Muscle layer of duodenum (tissue), 2 donors: ENCODE results near the gene OGT.

Source experiments
- H3K27ac ChIP-seq: one replicate; pipeline ENCODE4 v1.7.0; 2013; ENCODE audit warnings: mild to moderate bottlenecking, low read length
- H3K27me3 ChIP-seq: one replicate; pipeline ENCODE4 v1.7.0; 2013; ENCODE audit warnings: low read depth, mild to moderate bottlenecking, control low read depth, low read length
- H3K36me3 ChIP-seq, 2 donors: one replicate each; pipeline ENCODE4 v1.7.0; 2013; ENCODE audit warnings: low read length in 2 of 2, control low read depth in 1 of 2, mild to moderate bottlenecking in 1 of 2; ENCODE audit not compliant: insufficient read depth in 2 of 2, control insufficient read depth in 1 of 2
- H3K4me1 ChIP-seq, 2 donors: one replicate each; pipeline ENCODE4 v1.7.0; 2013; ENCODE audit warnings: low read length in 2 of 2, mild to moderate bottlenecking in 2 of 2, control low read depth in 1 of 2, moderate library complexity in 1 of 2; ENCODE audit not compliant: insufficient read depth in 2 of 2, control insufficient read depth in 1 of 2
- H3K4me3 ChIP-seq, 2 donors: one replicate each; pipeline ENCODE4 v1.7.0; 2013; ENCODE audit warnings: low read length in 2 of 2, low read depth in 1 of 2, mild to moderate bottlenecking in 1 of 2
- H3K9me3 ChIP-seq, 2 donors: one replicate each; pipeline ENCODE4 v1.7.0; 2013; ENCODE audit warnings: low read length in 2 of 2, control low read depth in 1 of 2, mild to moderate bottlenecking in 1 of 2; ENCODE audit not compliant: control insufficient read depth in 1 of 2
- donor health status: healthy.

The OGT gene

GRCh38 chrX:71616672-71617529, 84.0 kb downstream of the OGT start:
- Histone ChIP-seq H3K27ac (peak overlapping the region; percentile 51), H3K27me3 (no peaks in the 10 kb centered on the region), H3K4me1 (peaks cover 4 to 5% of the 10 kb centered on the region in 2 donors), H3K9me3 (no peaks in the 10 kb centered on the region), H3K36me3 (peaks cover 5 to 11% of the 10 kb centered on the region in 2 donors), H3K4me3 (no peak overlapping the region)

GRCh38 chrX:71617742-71618141, 84.8 kb downstream of the OGT start:
- Histone ChIP-seq H3K36me3 (peaks cover 2 to 5% of the 10 kb centered on the region in 2 donors), H3K27ac (peak overlapping the region; percentile 51), H3K4me3 (no peak overlapping the region), H3K9me3 (no peaks in the 10 kb centered on the region), H3K27me3 (no peaks in the 10 kb centered on the region), H3K4me1 (peaks cover 10% of the 10 kb centered on the region in 2 donors)

- Histone ChIP-seq H3K4me3 (no peak within 1 kb of the TSS), H3K36me3 (peaks cover 0 to 1% of the 10 kb centered on the region in 2 donors), H3K9me3 (no peaks in the 10 kb centered on the region), H3K4me1 (peaks cover 14 to 15% of the 10 kb centered on the region in 2 donors), H3K27ac (peak within 1 kb of the TSS; percentile 51), H3K27me3 (no peaks in the 10 kb centered on the region)
Observed at GRCh38 chrX:71618303-71618721, 85.4 kb downstream of the OGT start, which contains the start of gene CXCR3. CXCR3 (minus strand) TSS chrX:71618511; CDS start chrX:71618449, 62 bp downstream.

- no peaks in the 10 kb centered on the region for H3K9me3 ChIP-seq
- no peak overlapping the region for H3K27ac ChIP-seq
Observed at GRCh38 chrX:71618787-71619186, 85.9 kb downstream of the OGT start.

GRCh38 chrX:71619193-71619592, 86.3 kb downstream of the OGT start:
- H3K36me3 ChIP-seq: no peaks in the 10 kb centered on the region
- no peaks in the 10 kb centered on the region for H3K9me3 ChIP-seq
- no peak overlapping the region for H3K4me3 ChIP-seq
- no peak overlapping the region for H3K27ac ChIP-seq
- no peaks in the 10 kb centered on the region for H3K27me3 ChIP-seq
- H3K4me1 ChIP-seq: peaks cover 15 to 21% of the 10 kb centered on the region in 2 donors

More at GRCh38 chrX:71618787-71619186, 85.9 kb downstream of the OGT start:
- Histone ChIP-seq H3K36me3 (no peaks in the 10 kb centered on the region), H3K4me1 (peaks cover 15 to 20% of the 10 kb centered on the region in 2 donors), H3K4me3 (no peak overlapping the region), H3K27me3 (no peaks in the 10 kb centered on the region)

- no peaks in the 10 kb centered on the region for H3K9me3 ChIP-seq
- no peak overlapping the region for H3K4me3 ChIP-seq
- H3K4me1 ChIP-seq: peaks cover 15 to 21% of the 10 kb centered on the region in 2 donors
- H3K27me3 ChIP-seq: no peaks in the 10 kb centered on the region
- no peaks in the 10 kb centered on the region for H3K36me3 ChIP-seq
- H3K27ac ChIP-seq: no peak overlapping the region
Observed at GRCh38 chrX:71619986-71620385, 87.1 kb downstream of the OGT start.

GRCh38 chrX:71621603-71622002, 88.7 kb downstream of the OGT start:
- Histone ChIP-seq H3K27me3 (no peaks in the 10 kb centered on the region), H3K4me1 (peaks cover 15 to 21% of the 10 kb centered on the region in 2 donors), H3K27ac (peak overlapping the region; percentile 27)

GRCh38 chrX:71622032-71622575, 89.2 kb downstream of the OGT start:
- H3K4me3 ChIP-seq: no peak overlapping the region
- no peaks in the 10 kb centered on the region for H3K36me3 ChIP-seq
- H3K27ac ChIP-seq: peak overlapping the region; percentile 27
- H3K9me3 ChIP-seq: no peaks in the 10 kb centered on the region
- H3K4me1 ChIP-seq: peaks cover 15 to 21% of the 10 kb centered on the region in 2 donors
- no peaks in the 10 kb centered on the region for H3K27me3 ChIP-seq

More at GRCh38 chrX:71621603-71622002, 88.7 kb downstream of the OGT start:
- Histone ChIP-seq H3K4me3 (no peak overlapping the region), H3K36me3 (no peaks in the 10 kb centered on the region), H3K9me3 (no peaks in the 10 kb centered on the region)

GRCh38 chrX:71622576-71623450, 89.9 kb downstream of the OGT start:
- peaks cover 15 to 21% of the 10 kb centered on the region in 2 donors for H3K4me1 ChIP-seq
- no peaks in the 10 kb centered on the region for H3K9me3 ChIP-seq
- H3K27me3 ChIP-seq: no peaks in the 10 kb centered on the region
- H3K27ac ChIP-seq: peak overlapping the region; percentile 75
- H3K4me3 ChIP-seq: no peak overlapping the region
- H3K36me3 ChIP-seq: no peaks in the 10 kb centered on the region

- Histone ChIP-seq H3K4me1 (peaks cover 15 to 21% of the 10 kb centered on the region in 2 donors), H3K36me3 (no peaks in the 10 kb centered on the region), H3K27ac (peak overlapping the region; percentile 75), H3K27me3 (no peaks in the 10 kb centered on the region), H3K4me3 (no peak overlapping the region), H3K9me3 (no peaks in the 10 kb centered on the region)
Observed at GRCh38 chrX:71623714-71624113, 90.8 kb downstream of the OGT start.

GRCh38 chrX:71625471-71625870, 92.6 kb downstream of the OGT start:
- Histone ChIP-seq H3K36me3 (no peaks in the 10 kb centered on the region), H3K27ac (no peak overlapping the region), H3K9me3 (no peaks in the 10 kb centered on the region), H3K4me1 (peaks cover 15 to 21% of the 10 kb centered on the region in 2 donors), H3K27me3 (no peaks in the 10 kb centered on the region), H3K4me3 (no peak overlapping the region)
